DOHH2 (cell line): ENCODE data around the gene RNU2-1.
"Not testable (repeated sequence)": the region's sequence is repeated elsewhere in the genome, so short reads cannot be mapped to it uniquely, and the experiment has no call there.

Experiments
- H3F3A ChIP-seq: fragments of 200-600 bp; sonication (generic), shearing (Covaris generic); 2 replicates; pipeline ENCODE4 v1.6.0; 2016; ENCODE audit warnings: antibody characterized with exemption, mild to moderate bottlenecking; ENCODE audit not compliant: control insufficient read depth, insufficient read depth
- H3K27ac ChIP-seq: fragments of 200-600 bp; sonication (generic); 2 replicates; pipeline ENCODE4 v1.5.1; 2014; ENCODE audit warnings: low read depth, mild to moderate bottlenecking, low read length, moderate library complexity
- H3K27me3 ChIP-seq: fragments of 200-600 bp; sonication (generic); 2 replicates; pipeline ENCODE4 v1.6.1; 2014; ENCODE audit warnings: mild to moderate bottlenecking, low read length, mixed read lengths; ENCODE audit not compliant: control insufficient read depth
- H3K36me3 ChIP-seq: fragments of 200-600 bp; sonication (generic); 2 replicates; pipeline ENCODE4 v1.6.1; 2014; ENCODE audit warnings: mild to moderate bottlenecking, low read length, moderate library complexity, mixed read lengths; ENCODE audit not compliant: control insufficient read depth
- H3K4me1 ChIP-seq: fragments of 200-600 bp; sonication (generic); 2 replicates; pipeline ENCODE4 v1.6.1; 2014; ENCODE audit warnings: mild to moderate bottlenecking, low read length, mixed read lengths; ENCODE audit not compliant: control insufficient read depth
- H3K4me2 ChIP-seq: fragments of 200-600 bp; sonication (generic); 2 replicates; pipeline ENCODE4 v1.6.0; 2014; ENCODE audit warnings: mild to moderate bottlenecking, low read length, moderate library complexity
- H3K4me3 ChIP-seq: fragments of 200-600 bp; sonication (generic); 2 replicates; pipeline ENCODE4 v1.5.1; 2014; ENCODE audit warnings: mild to moderate bottlenecking, low read length, mixed read lengths
- H3K79me2 ChIP-seq: fragments of 200-600 bp; sonication (generic); 2 replicates; pipeline ENCODE4 v1.6.1; 2014; ENCODE audit warnings: mild to moderate bottlenecking, low read length, mixed read lengths; ENCODE audit not compliant: control insufficient read depth
- H3K9me2 ChIP-seq: fragments of 200-600 bp; sonication (generic); replicated peaks from 2 replicates; pipeline ENCODE4 v1.6.1; 2014; ENCODE audit warnings: mild to moderate bottlenecking, low read length, mixed read lengths; ENCODE audit not compliant: control insufficient read depth
- H3K9me3 ChIP-seq: fragments of 200-600 bp; sonication (generic); 2 replicates; pipeline ENCODE4 v1.6.1; 2014; ENCODE audit warnings: antibody characterized with exemption, low read length, mixed read lengths; ENCODE audit not compliant: control insufficient read depth, insufficient read depth
- H4K20me1 ChIP-seq: fragments of 200-600 bp; sonication (generic); 2 replicates; pipeline ENCODE4 v1.6.0; 2014; ENCODE audit warnings: low read depth, mild to moderate bottlenecking, antibody characterized with exemption, low read length, moderate library complexity; ENCODE audit not compliant: control insufficient read depth, insufficient read depth
- EZH2phosphoT487 ChIP-seq: fragments of 200-600 bp; sonication (generic); IDR thresholded peaks from 2 replicates; pipeline ENCODE4 v1.6.1; 2017; ENCODE audit warnings: borderline replicate concordance, mild to moderate bottlenecking, antibody characterized with exemption, low read length, moderate library complexity, mixed read lengths
- TF ChIP-seq, protein P1 (sequence below): fragments of 200-600 bp; sonication (generic); IDR thresholded peaks from one replicate; pipeline ENCODE4 v1.5.1; 2014; ENCODE audit warnings: antibody characterized with exemption, mild to moderate bottlenecking, low read depth, low read length; ENCODE audit not compliant: poor library complexity, severe bottlenecking

RNU2-1 gene

DNA sequence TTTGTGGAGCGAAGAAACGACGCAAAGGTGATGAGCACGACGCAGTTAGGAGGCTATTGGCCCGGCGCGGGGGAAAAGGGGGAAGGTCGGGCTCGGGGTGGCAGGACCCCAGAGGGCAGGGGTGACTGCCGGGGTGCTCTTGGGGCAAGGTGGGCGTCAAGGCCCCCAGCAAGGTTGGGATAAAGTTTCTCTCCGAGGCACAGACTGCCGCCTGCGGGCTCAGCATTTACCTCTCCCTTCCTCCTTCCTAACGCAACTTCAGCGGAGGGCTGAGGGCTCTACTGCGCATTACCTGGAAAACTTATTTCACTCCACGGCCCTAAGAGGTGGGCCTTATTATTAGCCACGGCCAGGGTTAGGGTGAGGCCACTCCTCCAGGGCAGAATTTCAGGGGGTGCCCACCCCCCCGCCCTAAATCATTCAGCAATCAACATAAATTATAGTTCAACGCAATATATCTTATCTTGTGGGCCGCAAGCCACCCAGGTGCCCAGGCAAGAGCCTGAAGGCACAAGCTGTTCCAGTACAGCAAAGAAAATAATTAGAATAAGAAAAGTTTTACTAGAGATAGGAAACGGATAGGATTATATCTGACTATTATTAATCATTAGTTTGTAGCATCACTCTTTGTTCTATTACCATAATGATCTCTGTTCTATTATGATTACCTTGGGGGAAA is 1.6 kb downstream of the RNU2-1 start:
- H3K36me3 ChIP-seq, H3K4me1 ChIP-seq, H3K79me2 ChIP-seq, H3K27me3 ChIP-seq, H4K20me1 ChIP-seq, H3K27ac ChIP-seq, H3K4me3 ChIP-seq, H3K9me2 ChIP-seq, H3K9me3 ChIP-seq, H3F3A ChIP-seq: not testable (repeated sequence)
- H3K4me2 ChIP-seq: peak overlapping the region; percentile 20; the same call in 1 of the 2 replicates

DNA sequence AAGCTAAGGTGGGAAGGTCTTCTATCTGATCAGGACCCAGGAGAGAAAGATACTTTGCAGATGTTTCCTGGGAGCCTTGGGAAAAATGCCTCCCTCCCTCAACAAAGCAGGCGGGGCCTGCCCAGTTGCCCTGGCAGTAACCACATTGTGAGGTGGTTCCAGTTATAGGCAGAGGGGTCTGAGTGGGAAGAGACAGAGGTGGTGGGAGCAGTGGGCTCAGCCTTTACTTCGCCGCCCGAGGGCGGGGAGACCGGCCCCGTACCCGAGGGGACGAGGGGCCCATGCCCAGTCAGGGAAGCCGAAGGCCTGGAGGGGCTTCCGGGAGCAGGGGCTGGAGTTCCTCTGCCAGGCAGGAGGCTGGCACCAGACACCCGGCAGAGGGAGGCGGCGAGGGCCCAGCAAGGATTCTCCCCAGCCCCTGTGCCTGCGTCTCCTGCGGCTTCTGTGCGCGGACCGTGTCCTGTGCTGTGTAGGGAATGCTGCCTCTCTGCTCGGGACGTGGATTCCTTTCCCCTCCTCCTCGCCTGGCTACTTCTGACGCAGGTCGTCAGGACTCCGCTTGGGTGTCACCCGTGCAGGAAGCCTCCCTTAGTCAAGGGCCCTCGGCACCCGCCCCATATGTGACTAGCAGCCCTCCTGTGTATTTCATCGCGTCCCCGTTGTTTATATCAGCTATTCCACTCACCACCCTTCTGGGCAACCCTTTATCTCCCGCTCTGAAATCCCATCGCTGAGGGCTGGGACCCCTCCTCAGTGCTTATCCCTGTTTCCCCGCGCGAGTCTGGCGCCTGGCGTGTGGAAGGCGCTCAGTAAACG is 2.4 kb downstream of the RNU2-1 start:
- not testable (repeated sequence) for H3K27me3 ChIP-seq, H3K4me1 ChIP-seq, H3K27ac ChIP-seq, H3K36me3 ChIP-seq, H3F3A ChIP-seq, H3K9me2 ChIP-seq, H3K4me2 ChIP-seq, H3K4me3 ChIP-seq, H3K79me2 ChIP-seq, H3K9me3 ChIP-seq, H4K20me1 ChIP-seq

DNA sequence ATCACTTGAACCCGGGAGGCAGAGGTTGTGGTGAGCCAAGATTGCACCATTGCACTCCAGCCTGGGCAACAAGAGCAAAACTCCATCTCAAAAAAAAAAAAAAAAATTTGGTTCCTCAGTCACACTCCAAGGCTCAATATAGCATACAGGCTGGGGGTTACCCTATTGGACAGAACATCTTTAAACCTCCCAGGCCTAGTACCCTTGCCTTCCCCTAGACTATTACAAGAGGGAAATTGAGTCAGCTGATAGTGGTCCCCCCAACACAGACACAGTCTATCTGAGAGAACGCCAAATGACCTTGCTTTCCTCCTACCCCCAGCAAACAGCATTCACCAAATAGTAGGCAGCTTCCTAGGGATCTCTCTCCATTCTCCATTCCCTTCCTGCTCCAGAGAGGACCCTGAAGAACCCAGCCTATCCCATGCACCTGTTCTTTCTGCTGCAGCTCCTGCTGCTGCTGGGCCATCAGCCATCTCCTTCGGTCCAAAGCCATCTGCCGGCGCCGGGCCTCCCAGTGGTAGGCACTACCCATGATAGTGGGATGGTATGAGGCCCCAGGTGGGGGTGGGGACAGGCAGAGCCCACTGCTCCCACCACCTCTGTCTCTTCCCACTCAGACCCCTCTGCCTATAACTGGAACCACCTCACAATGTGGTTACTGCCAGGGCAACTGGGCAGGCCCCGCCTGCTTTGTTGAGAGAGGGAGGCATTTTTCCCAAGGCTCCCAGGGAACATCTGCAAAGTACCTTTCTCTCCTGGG is 5.6 kb downstream of the RNU2-1 start, which contains the start of gene CCDC200:
CCDC200 (minus strand) TSS at position 604 of the 763 bp plus-strand sequence; CDS start at position 535, 69 bp downstream.
- H3K9me2 ChIP-seq, H3K4me3 ChIP-seq, H3K4me1 ChIP-seq, H3K36me3 ChIP-seq, H3K79me2 ChIP-seq, H3K9me3 ChIP-seq, H3K27me3 ChIP-seq, H4K20me1 ChIP-seq, H3K27ac ChIP-seq, H3K4me2 ChIP-seq, H3F3A ChIP-seq: not testable (repeated sequence)

DNA sequence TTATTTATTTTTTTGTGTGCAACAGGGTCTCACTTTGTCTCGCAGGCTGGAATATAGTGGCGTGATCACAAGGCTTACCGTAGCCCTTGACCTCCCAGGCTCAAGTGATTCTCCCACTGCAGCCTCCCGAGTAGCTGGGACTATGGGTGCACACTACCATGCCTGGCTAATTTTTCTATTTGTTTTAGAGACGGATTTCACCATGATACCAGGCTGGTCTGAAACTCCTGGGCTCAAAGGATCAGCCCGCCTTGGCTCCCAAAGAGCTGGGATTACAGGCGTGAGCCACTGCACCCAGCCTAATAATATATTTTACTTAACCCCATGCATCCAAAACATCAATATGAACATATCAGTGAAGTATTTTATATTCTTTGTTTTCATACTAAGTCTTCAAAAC is 7.4 kb downstream of the RNU2-1 start:
- no peaks in the 10 kb centered on the region for H3K4me1 ChIP-seq
- H3K36me3 ChIP-seq: no peaks in the 10 kb centered on the region
- no peak overlapping the region for H3K4me3 ChIP-seq
- H4K20me1 ChIP-seq: no peaks in the 10 kb centered on the region
- H3K79me2 ChIP-seq: no peaks in the 10 kb centered on the region
- TF ChIP-seq EZH2phosphoT487: no peak
- TF ChIP-seq, protein P1, sequence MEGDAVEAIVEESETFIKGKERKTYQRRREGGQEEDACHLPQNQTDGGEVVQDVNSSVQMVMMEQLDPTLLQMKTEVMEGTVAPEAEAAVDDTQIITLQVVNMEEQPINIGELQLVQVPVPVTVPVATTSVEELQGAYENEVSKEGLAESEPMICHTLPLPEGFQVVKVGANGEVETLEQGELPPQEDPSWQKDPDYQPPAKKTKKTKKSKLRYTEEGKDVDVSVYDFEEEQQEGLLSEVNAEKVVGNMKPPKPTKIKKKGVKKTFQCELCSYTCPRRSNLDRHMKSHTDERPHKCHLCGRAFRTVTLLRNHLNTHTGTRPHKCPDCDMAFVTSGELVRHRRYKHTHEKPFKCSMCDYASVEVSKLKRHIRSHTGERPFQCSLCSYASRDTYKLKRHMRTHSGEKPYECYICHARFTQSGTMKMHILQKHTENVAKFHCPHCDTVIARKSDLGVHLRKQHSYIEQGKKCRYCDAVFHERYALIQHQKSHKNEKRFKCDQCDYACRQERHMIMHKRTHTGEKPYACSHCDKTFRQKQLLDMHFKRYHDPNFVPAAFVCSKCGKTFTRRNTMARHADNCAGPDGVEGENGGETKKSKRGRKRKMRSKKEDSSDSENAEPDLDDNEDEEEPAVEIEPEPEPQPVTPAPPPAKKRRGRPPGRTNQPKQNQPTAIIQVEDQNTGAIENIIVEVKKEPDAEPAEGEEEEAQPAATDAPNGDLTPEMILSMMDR: no peak
- no peaks in the 10 kb centered on the region for H3K9me2 ChIP-seq
- H3F3A ChIP-seq: no peaks in the 10 kb centered on the region; the same call in 1 of the 2 replicates
- H3K27ac ChIP-seq: no peak overlapping the region
- no peaks in the 10 kb centered on the region for H3K9me3 ChIP-seq
- H3K27me3 ChIP-seq: no peaks in the 10 kb centered on the region
- H3K4me2 ChIP-seq: no peak overlapping the region
